Measurements from ENCODE around the gene KMT2B. TPM values are rescaled to one million over a fixed set of nuclear protein-coding genes. Genes with fewer than 3 reads are reported as not detected.
A peak's percentile ranks its signal among the peaks of the same experiment; 100 is the strongest.

Gene KMT2B
- total and polyA plus RNA-seq, 9 of the 15 experiments (the other 6 are each of a cell fraction or from before 2014, with no cell fraction given): 0.63 to 43.9 (median 8.1) TPM

DNA sequence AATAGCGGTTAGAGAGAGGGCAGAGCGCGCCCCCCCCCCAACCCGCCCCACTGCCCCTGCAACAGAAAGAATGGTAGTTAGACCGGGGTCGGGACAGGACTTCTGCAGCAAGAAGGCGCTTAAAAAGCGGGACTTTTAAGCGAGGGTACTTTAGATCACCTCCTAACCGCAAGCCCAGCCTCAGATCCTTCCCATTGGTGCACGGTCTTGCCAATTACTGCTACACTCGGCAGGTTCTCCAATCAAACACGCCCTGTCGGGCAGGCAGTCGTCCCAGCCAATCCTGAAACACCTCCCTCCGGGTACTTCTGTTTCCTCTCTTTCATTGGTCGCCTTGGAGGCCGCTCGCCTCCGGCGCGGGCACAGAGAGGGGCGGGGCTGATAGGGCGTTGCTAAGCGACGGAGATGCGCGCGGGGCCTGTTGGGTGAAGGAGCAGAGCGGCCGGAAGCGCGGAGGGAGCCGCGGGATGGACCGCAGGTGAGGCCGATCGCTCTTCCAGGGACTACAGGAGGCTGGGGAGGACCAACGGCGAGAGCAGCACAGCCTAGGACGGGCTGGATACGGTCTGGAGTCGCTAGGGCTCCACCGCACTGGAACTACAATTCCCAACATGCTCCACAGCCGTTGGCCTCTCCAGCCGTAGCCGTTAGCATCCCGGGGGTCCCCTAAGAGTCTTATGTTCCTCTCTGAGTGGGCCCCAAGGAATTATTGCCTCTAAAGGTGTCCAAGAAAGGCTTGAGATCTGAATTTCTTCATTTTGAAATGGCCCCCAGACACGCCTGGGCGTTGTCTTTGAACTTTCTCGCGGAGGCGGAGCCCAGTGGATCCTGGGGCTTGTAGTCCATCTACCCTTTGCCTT is 40.2 kb downstream of the KMT2B start, which contains the start of gene PROSER3 (continued):
- no peak for TF ChIP-seq REST (IDR thresholded peaks at IDR 0.05; ENCODE audit: borderline replicate concordance)
- TF ChIP-seq REST (CRISPR knock-in tag; IDR thresholded peaks at IDR 0.05; ENCODE audit: low read depth): peak; percentile 78; the same call in 1 of the 2 replicates
- TF ChIP-seq BRD9 (IDR thresholded peaks at IDR 0.05; ENCODE audit: low read depth, partially characterized antibody): no peak
- 0 out of 2 replicates have a peak, but pooled peaks have one; percentile 21 for TF ChIP-seq ZNF583 (CRISPR knock-in tag; IDR thresholded peaks at IDR 0.05)
- peak; percentile 70; the same call in 1 of the 2 replicates for TF ChIP-seq ZNF311 (CRISPR knock-in tag; IDR thresholded peaks at IDR 0.05)
- TF ChIP-seq PHF20 (IDR thresholded peaks at IDR 0.05; ENCODE audit: partially characterized antibody): no peak
- peak; percentile 79; the same call in 1 of the 2 replicates for TF ChIP-seq FOXP1 (CRISPR knock-in tag; IDR thresholded peaks at IDR 0.05)
- TF ChIP-seq MED1 (CRISPR knock-in tag; IDR thresholded peaks at IDR 0.05; ENCODE audit: borderline replicate concordance): no peak
- TF ChIP-seq, protein P1, sequence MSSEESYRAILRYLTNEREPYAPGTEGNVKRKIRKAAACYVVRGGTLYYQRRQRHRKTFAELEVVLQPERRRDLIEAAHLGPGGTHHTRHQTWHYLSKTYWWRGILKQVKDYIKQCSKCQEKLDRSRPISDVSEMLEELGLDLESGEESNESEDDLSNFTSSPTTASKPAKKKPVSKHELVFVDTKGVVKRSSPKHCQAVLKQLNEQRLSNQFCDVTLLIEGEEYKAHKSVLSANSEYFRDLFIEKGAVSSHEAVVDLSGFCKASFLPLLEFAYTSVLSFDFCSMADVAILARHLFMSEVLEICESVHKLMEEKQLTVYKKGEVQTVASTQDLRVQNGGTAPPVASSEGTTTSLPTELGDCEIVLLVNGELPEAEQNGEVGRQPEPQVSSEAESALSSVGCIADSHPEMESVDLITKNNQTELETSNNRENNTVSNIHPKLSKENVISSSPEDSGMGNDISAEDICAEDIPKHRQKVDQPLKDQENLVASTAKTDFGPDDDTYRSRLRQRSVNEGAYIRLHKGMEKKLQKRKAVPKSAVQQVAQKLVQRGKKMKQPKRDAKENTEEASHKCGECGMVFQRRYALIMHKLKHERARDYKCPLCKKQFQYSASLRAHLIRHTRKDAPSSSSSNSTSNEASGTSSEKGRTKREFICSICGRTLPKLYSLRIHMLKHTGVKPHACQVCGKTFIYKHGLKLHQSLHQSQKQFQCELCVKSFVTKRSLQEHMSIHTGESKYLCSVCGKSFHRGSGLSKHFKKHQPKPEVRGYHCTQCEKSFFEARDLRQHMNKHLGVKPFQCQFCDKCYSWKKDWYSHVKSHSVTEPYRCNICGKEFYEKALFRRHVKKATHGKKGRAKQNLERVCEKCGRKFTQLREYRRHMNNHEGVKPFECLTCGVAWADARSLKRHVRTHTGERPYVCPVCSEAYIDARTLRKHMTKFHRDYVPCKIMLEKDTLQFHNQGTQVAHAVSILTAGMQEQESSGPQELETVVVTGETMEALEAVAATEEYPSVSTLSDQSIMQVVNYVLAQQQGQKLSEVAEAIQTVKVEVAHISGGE (CRISPR knock-in tag; IDR thresholded peaks at IDR 0.05): peak in 2 of 3 experiments; percentile 64 to 83; a peak in 5 of 6 replicates
- TF ChIP-seq, protein P2, sequence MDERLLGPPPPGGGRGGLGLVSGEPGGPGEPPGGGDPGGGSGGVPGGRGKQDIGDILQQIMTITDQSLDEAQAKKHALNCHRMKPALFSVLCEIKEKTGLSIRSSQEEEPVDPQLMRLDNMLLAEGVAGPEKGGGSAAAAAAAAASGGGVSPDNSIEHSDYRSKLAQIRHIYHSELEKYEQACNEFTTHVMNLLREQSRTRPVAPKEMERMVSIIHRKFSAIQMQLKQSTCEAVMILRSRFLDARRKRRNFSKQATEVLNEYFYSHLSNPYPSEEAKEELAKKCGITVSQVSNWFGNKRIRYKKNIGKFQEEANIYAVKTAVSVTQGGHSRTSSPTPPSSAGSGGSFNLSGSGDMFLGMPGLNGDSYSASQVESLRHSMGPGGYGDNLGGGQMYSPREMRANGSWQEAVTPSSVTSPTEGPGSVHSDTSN (CRISPR knock-in tag; IDR thresholded peaks at IDR 0.05; ENCODE audit: low read depth): peak; percentile 72
- TF ChIP-seq, protein P2 (tag; conservative IDR thresholded peaks at IDR 0.05; ENCODE audit: low read depth): peak; percentile 99
- 0 out of 2 replicates have a peak, but pooled peaks have one; percentile 53 for TF ChIP-seq BRD4 (IDR thresholded peaks at IDR 0.05)

Data from K562 (cell line).